SK-MEL-5 (cell line): ENCODE results near the gene RBM19. TPM values are rescaled to one million over a fixed set of nuclear protein-coding genes. Genes with fewer than 3 reads are reported as not detected.
A peak's percentile ranks its signal among the peaks of the same experiment; 100 is the strongest.

Experiments
- DNase-seq: peaks from one replicate; pipeline ENCODE4 v3.0.0-alpha.2; 2016; ENCODE audit warnings: low read depth, low spot score
- in situ Hi-C: cut with HindIII; loops from 2 replicates; pipeline ENCODE4 v1.10.0; 2016; ENCODE audit warnings: low sequenced_read_pairs, high pct_unique_total_duplicates, low pct_unique_long_range_greater_than_20kb
- total RNA-seq: library from RNA; depleted of rRNA; stranded (reverse); fragments of >200 nt; shearing (Covaris generic); gene quantifications from 2 replicates; pipeline ENCODE4 v1.2.3, GENCODE V29; 2014

Gene RBM19
- total RNA-seq, 1 experiment from 2014 or later = 53.6 TPM

- in situ Hi-C loops = no loop called here
- DNase-seq = no peak
These were observed 83.4 kb downstream of the RBM19 start for GRCh38 chr12:113882690-113883089.

GRCh38 chr12:113880988-113881962, 84.8 kb downstream of the RBM19 start:
- in situ Hi-C loops = no loop called here
- DNase-seq = no peak

GRCh38 chr12:113880326-113880725, 85.8 kb downstream of the RBM19 start:
- DNase-seq = no peak
- in situ Hi-C loops = no loop called here

- in situ Hi-C loops = no loop called here
- DNase-seq = no peak
These were observed 86.5 kb downstream of the RBM19 start for GRCh38 chr12:113879658-113880057.

GRCh38 chr12:113877607-113878006, 88.5 kb downstream of the RBM19 start:
- in situ Hi-C loops = no loop called here
- DNase-seq = no peak

GRCh38 chr12:113876160-113876559, 90.0 kb downstream of the RBM19 start:
- in situ Hi-C loops = no loop called here

GRCh38 chr12:113875691-113876090, 90.4 kb downstream of the RBM19 start:
- in situ Hi-C loops = no loop called here

More at GRCh38 chr12:113876160-113876559, 90.0 kb downstream of the RBM19 start:
- DNase-seq = no peak

GRCh38 chr12:113874999-113875561, 91.0 kb downstream of the RBM19 start:
- no peak for DNase-seq
- in situ Hi-C loops = no loop called here

More at GRCh38 chr12:113875691-113876090, 90.4 kb downstream of the RBM19 start:
- no peak for DNase-seq

- DNase-seq = no peak
- in situ Hi-C loops = no loop called here
These were observed 91.8 kb downstream of the RBM19 start for GRCh38 chr12:113874326-113874725.

- in situ Hi-C loops = no loop called here
These were observed 92.4 kb downstream of the RBM19 start for GRCh38 chr12:113873740-113874139.

GRCh38 chr12:113870890-113871289, 95.2 kb downstream of the RBM19 start:
- peak; percentile 15 for DNase-seq
- in situ Hi-C loops = no loop called here

More at GRCh38 chr12:113873740-113874139, 92.4 kb downstream of the RBM19 start:
- DNase-seq = no peak

- in situ Hi-C loops = no loop called here
- DNase-seq = no peak
These were observed 96.1 kb downstream of the RBM19 start for GRCh38 chr12:113870035-113870434.

GRCh38 chr12:113868365-113868764, 97.8 kb downstream of the RBM19 start:
- no peak for DNase-seq
- in situ Hi-C loops = no loop called here

GRCh38 chr12:113867258-113867657, 98.9 kb downstream of the RBM19 start:
- peak; percentile 55 for DNase-seq
- in situ Hi-C loops = no loop called here

- in situ Hi-C loops = no loop called here
These were observed 99.6 kb downstream of the RBM19 start for GRCh38 chr12:113866496-113866895.

GRCh38 chr12:113863455-113863845, 102.7 kb downstream of the RBM19 start:
- in situ Hi-C loops = no loop called here
- no peak for DNase-seq

More at GRCh38 chr12:113866496-113866895, 99.6 kb downstream of the RBM19 start:
- no peak for DNase-seq

- in situ Hi-C loops = no loop called here
- DNase-seq = no peak
These were observed 103.3 kb downstream of the RBM19 start for GRCh38 chr12:113862590-113863454.
